SK-N-SH (cell line): ENCODE results near the gene SBF2.

Experiments used
- FOXM1 ChIP-seq: IDR thresholded peaks from 2 replicates; pipeline ENCODE4 v1.4.0; 2012; ENCODE audit warnings: low read depth, mild to moderate bottlenecking
- GATA2 ChIP-seq: sonication (generic); formaldehyde crosslinking; IDR thresholded peaks from 2 replicates; pipeline ENCODE4 v1.5.0; 2020; ENCODE audit warnings: mild to moderate bottlenecking, missing genetic modification reagents
- POLR2AphosphoS5 ChIP-seq: IDR thresholded peaks from 2 replicates; pipeline ENCODE4 v1.6.1; 2012; ENCODE audit warnings: low read depth, low read length

DNA sequence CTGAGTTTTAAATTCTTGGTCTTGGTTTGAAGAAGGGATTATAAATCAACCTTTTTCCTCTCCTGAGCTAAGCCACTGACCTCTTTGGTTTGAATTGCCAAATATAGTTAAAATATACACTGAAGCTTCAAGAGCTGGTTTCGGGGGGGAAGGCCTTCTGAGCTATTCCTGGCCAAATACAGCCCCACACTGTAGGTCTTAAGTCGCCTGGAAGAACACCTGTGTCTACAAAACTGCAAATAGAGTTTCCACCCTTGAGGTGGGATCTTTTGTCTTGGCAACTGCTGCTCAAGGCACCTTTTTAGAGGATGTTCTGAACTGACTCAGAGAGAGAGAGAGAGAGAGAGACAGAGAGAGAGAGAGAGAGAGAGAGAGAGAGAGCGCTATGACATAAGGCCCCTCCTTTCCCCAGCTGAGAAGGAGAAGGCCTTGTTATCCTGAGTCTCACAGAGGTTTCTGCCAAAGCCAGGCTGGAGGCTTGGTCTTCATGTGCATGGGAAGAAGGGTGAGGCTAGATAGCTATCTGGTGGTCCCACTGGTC lies 16.4 kb upstream of the SBF2 start:
- TF ChIP-seq FOXM1 (no peak), GATA2 (CRISPR knock-in tag) (no peak), POLR2AphosphoS5 (no peak)
